GM21381 (cell line): ENCODE data around the gene JPH2.

Source experiments
- ATAC-seq: cut with Tn5 transposase; IDR thresholded peaks from one replicate; pipeline ENCODE4 v1.9.1; 2021; ENCODE audit warnings: mild to moderate bottlenecking, moderate library complexity; ENCODE audit not compliant: unreplicated experiment

Gene JPH2

GRCh38 chr20:44126445-44126844 is 60.5 kb downstream of the JPH2 start:
- ATAC-seq: no peak

- ATAC-seq: no peak
Observed at GRCh38 chr20:44125332-44126127, 61.5 kb downstream of the JPH2 start.

- ATAC-seq: no peak
Observed at GRCh38 chr20:44123874-44124535, 63.0 kb downstream of the JPH2 start.

GRCh38 chr20:44123251-44123650 is 63.7 kb downstream of the JPH2 start:
- ATAC-seq: no peak

- no peak for ATAC-seq
Observed at GRCh38 chr20:44120676-44121425, 66.1 kb downstream of the JPH2 start.

GRCh38 chr20:44118185-44119033 is 68.6 kb downstream of the JPH2 start:
- ATAC-seq: no peak

- ATAC-seq: no peak
Observed at GRCh38 chr20:44117296-44118184, 69.4 kb downstream of the JPH2 start.

GRCh38 chr20:44115762-44116644 is 71.0 kb downstream of the JPH2 start:
- ATAC-seq: no peak

- no peak for ATAC-seq
Observed at GRCh38 chr20:44115181-44115580, 71.8 kb downstream of the JPH2 start.

- no peak for ATAC-seq
Observed at GRCh38 chr20:44113618-44114376, 73.2 kb downstream of the JPH2 start.

GRCh38 chr20:44112889-44113617 is 73.9 kb downstream of the JPH2 start:
- no peak for ATAC-seq

DNA sequence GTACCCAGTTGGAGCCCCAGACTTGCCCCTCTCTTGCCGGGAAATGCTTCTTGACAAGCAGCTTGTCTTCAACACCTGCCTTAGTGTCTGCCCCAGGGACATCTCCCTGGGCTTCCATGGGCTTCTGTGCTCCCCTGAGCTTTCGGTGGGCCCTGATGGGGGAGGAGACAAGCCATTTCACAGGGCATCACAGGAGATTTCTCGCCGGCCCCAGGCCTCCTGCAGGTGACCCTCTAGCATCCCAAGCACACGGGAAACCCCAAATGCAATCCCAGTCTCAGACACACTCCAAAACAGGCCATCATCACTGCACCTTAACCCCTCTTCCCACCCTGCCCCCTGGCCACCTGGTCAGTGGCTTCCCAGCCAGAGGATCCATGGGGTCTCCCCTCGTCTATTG is 74.5 kb downstream of the JPH2 start:
- ATAC-seq: no peak

- no peak for ATAC-seq
Observed at GRCh38 chr20:44111712-44112335, 75.2 kb downstream of the JPH2 start.

DNA sequence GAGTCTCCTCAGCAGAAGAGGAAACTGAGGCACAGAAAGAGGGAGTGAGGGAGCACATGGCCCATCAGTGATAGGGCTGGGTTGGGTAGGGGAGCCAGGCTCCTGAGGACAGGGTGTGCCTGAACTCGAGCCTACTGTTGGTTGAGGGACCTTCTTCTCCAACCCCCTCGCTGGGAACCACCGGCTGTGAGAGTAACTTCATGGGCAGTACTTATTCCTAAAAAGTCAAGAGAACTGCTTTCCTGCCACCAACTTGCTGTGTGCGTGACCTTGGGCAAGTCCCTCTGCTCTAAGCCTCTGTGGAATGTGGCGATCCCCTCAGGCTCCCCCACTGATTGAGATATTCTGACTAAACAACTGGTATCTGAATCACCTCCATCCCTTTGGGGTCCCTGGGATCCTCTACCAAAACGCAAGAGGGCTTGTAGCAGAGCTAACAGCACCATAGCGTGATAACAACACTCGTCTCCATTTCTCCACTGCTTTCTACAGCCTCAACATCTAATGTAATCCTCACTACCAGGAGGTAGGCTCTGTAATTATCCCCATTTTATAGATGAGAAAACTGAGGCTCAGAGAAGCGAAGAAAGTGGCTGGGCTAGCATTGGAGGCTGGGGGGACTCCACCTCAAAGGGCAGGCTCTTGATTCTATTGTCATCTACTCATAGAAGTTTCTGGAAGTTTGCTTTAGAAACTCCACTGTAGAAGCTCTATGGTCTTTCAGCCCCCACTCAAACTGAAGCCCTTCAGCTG is 76.0 kb downstream of the JPH2 start:
- no peak for ATAC-seq

DNA sequence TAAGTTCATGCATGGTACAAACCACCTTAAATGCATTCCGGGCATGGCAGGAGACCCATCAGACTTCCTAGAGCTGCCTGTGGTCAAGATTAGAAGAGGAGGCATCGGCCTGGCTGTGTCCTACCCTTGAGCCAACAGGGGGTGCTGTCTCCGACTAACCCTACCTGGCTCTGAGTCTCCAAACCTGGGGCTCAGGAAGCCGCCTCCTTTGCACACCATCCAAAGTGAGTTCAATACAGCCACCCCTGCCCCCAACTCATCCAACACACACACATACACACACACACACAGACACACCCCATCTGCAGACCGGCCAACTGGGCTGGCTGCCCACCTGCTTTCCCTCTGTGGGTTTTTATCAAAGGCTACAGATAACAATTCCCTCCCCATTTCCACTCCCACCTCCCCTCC is 77.0 kb downstream of the JPH2 start:
- no peak for ATAC-seq

DNA sequence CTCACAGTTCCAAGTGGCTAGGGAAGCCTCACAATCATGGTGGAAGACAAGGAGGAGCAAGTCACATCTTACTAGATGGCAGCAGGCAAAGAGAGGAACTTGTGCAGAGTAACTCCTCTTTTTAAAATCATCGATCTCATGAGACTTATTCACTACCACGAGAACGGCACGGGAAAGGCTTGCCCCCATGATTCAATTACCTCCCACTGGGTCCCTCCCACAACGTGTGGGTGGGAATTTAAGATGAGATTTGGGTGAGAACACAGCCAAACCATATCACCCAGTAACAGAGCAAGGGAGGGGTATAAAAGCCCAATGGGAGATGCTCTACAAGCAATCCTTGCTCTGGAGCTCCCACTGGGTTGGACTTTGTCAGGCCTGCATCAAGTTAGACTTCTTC is 80.4 kb downstream of the JPH2 start:
- ATAC-seq: no peak
